Ectodermal cell (in vitro differentiated cells): ENCODE results near the gene MAD1L1.
"Not testable (repeated sequence)": the region's sequence is repeated elsewhere in the genome, so short reads cannot be mapped to it uniquely, and the experiment has no call there.

Experiments used
- H3K27ac ChIP-seq: 2 replicates; pipeline ENCODE4 v1.7.0; 2013; ENCODE audit warnings: mild to moderate bottlenecking, low read depth, low read length; ENCODE audit not compliant: insufficient read depth, poor library complexity, severe bottlenecking
- H3K27me3 ChIP-seq: 2 replicates; pipeline ENCODE4 v1.7.0; 2013; ENCODE audit warnings: mild to moderate bottlenecking, low read length; ENCODE audit not compliant: insufficient read depth, control insufficient read depth, poor library complexity, severe bottlenecking
- H3K36me3 ChIP-seq: one replicate; pipeline ENCODE4 v1.7.0; 2013; ENCODE audit warnings: low read length; ENCODE audit not compliant: control insufficient read depth, insufficient read depth
- H3K4me1 ChIP-seq: one replicate; pipeline ENCODE4 v1.7.0; 2013; ENCODE audit warnings: low read length; ENCODE audit not compliant: control insufficient read depth, insufficient read depth
- H3K4me3 ChIP-seq: 2 replicates; pipeline ENCODE4 v1.7.0; 2013; ENCODE audit warnings: low read depth, low read length, control low read depth; ENCODE audit not compliant: insufficient read depth
- H3K9me3 ChIP-seq: 2 replicates; pipeline ENCODE4 v1.7.0; 2013; ENCODE audit warnings: mild to moderate bottlenecking, low read length, moderate library complexity; ENCODE audit not compliant: control insufficient read depth
- WGBS, 2 experiments: methylation state at CpG; one replicate each; pipeline ENCODE4 v1.1.7; 2013; ENCODE audit warnings: missing lambda C conversion rate in 2 of 2; 5-methylcytosine and 5-hydroxymethylcytosine counted together

MAD1L1 gene

DNA sequence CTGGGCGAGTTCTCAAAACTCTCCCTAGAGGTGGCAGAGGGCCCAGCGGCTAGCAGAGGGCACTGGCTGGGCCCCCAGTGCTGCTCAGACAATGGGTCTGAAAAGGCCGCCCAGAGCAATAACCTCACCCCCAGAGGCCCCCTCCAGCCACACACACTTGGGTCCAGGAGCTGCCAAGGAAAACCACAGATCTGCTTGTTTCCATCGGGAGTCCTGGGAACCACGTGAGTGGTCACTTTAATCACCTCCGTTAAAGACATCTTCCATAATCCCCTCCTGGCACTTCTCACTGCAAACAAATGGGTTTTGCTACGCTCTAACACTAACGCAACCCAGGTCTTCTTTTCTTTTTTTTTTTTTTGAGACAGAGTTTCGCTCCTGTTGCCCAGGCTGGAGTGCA, 39.3 kb upstream of the MAD1L1 start:
- Histone ChIP-seq H3K27ac (no peak overlapping the region), H3K36me3 (peaks cover under 1% of the 10 kb centered on the region), H3K9me3 (no peaks in the 10 kb centered on the region), H3K4me1 (peaks cover 14% of the 10 kb centered on the region), H3K27me3 (no peaks in the 10 kb centered on the region), H3K4me3 (no peak overlapping the region)
- WGBS, 2 experiments = 84 to 91% methylated on average over 9 of the region's 9 CpGs

- no peak overlapping the region for H3K27ac ChIP-seq
- no peaks in the 10 kb centered on the region for H3K9me3 ChIP-seq
- WGBS, 2 experiments = 90 to 92% methylated on average over 27 of the region's 27 CpGs
- no peaks in the 10 kb centered on the region for H3K27me3 ChIP-seq
- H3K4me1 ChIP-seq = peaks cover 14% of the 10 kb centered on the region
- H3K4me3 ChIP-seq = no peak overlapping the region
- H3K36me3 ChIP-seq = peaks cover 3% of the 10 kb centered on the region
Observed at GRCh38 chr7:2271273-2272026, 38.7 kb upstream of the MAD1L1 start.

DNA sequence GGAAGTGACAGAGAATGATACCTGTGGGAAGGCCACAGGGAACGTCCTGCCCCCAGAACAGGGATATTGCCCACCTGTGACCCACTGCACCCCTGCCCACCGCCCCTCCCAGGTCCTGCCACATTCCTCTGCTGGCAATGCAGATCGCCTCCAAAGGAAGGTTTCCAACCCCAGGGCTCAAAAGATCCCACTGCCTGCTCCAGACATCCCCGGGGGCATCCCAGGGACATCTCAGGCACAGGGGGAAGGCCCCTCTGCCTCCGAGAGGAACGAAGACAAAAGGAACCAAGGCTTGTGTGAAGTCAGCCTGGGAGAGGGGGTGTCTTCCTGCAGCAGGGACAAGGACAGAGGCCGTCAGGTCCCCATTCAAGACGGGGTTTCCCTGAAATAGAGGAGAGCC, 37.8 kb upstream of the MAD1L1 start:
- Histone ChIP-seq H3K4me3 (no peak overlapping the region), H3K9me3 (no peaks in the 10 kb centered on the region), H3K4me1 (peaks cover 14% of the 10 kb centered on the region), H3K36me3 (peaks cover 3% of the 10 kb centered on the region), H3K27ac (no peak overlapping the region), H3K27me3 (no peaks in the 10 kb centered on the region)
- WGBS, 2 experiments = 82 to 83% methylated on average over 8 of the region's 8 CpGs

GRCh38 chr7:2269991-2270460, 37.3 kb upstream of the MAD1L1 start:
- Histone ChIP-seq H3K27ac (peak overlapping the region; percentile 17), H3K36me3 (peaks cover 3% of the 10 kb centered on the region), H3K9me3 (no peaks in the 10 kb centered on the region), H3K27me3 (no peaks in the 10 kb centered on the region), H3K4me1 (peaks cover 14% of the 10 kb centered on the region), H3K4me3 (no peak overlapping the region)
- 78 to 79% methylated on average over 10 of the region's 10 CpGs for WGBS, 2 experiments

DNA sequence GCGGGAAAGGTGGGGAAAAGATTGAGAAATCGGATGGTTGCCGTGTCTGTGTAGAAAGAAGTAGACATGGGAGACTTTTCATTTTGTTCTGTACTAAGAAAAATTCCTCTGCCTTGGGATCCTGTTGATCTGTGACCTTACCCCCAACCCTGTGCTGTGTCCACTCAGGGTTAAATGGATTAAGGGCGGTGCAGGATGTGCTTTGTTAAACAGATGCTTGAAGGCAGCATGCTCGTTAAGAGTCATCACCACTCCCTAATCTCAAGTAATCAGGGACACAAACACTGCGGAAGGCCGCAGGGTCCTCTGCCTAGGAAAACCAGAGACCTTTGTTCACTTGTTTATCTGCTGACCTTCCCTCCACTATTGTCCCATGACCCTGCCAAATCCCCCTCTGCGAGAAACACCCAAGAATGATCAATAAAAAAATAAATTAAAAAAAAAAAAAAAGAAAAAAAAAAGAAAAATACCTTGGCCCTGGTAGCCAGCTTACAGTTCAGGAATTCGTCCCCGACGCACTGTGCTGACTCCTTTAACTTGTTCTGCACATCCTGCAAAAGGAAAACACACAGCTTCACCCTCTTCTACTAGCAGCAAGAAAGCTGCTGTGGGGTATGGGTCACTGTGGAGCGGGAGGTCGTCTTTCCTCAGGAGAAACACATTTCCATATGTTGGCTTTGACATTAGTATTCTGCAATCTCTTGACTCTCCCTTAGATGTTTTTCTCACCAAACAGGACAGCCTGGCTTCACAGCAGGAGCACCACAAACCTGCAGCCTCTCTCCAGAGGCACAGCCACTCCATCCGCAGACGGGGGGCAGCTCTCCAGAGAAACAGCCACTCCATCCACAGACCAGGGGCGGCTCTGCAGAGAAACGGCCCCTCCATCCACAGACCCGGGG, 36.6 kb upstream of the MAD1L1 start:
- Histone ChIP-seq H3K4me1 (peaks cover 14% of the 10 kb centered on the region), H3K27ac (peak overlapping the region; percentile 17)
- H3K27me3 ChIP-seq, H3K4me3 ChIP-seq, H3K9me3 ChIP-seq, H3K36me3 ChIP-seq: not testable (repeated sequence)
- 57 to 65% methylated on average over 14 of the region's 18 CpGs for WGBS, 2 experiments

GRCh38 chr7:2266911-2267310, 34.2 kb upstream of the MAD1L1 start:
- Histone ChIP-seq H3K4me1 (peaks cover 14% of the 10 kb centered on the region), H3K36me3 (peaks cover 8% of the 10 kb centered on the region), H3K27me3 (no peaks in the 10 kb centered on the region), H3K4me3 (no peak overlapping the region), H3K27ac (no peak overlapping the region), H3K9me3 (no peaks in the 10 kb centered on the region)
- WGBS, 2 experiments = 75 to 76% methylated on average over 10 of the region's 10 CpGs

- H3K36me3 ChIP-seq = peaks cover 8% of the 10 kb centered on the region
- no peaks in the 10 kb centered on the region for H3K9me3 ChIP-seq
- H3K4me3 ChIP-seq = no peak overlapping the region
- H3K4me1 ChIP-seq = no peaks in the 10 kb centered on the region
- H3K27me3 ChIP-seq = no peaks in the 10 kb centered on the region
- H3K27ac ChIP-seq = no peak overlapping the region
- WGBS, 2 experiments = 96 to 97% methylated on average over 23 of the region's 23 CpGs
Observed at GRCh38 chr7:2264158-2264557, 31.4 kb upstream of the MAD1L1 start.

DNA sequence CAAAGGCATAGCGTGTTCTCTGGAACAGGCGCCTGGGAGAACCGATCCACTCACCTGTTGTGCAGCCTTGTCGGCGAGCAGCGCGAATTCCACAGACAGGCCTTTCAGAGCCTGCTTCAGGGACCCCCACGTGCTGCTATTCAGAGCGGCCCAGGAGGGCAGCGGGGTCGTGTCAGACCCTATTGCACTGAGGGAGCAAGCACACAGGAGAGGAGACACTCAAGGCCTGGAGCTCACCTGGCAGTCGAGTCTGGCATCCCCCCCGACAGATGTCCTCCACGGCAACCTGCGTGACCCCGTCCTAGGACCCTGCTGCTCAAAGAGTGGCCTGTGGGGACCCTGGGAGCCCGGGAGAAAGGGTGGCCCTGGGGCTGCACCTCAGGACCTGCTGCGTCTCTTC, 30.4 kb upstream of the MAD1L1 start:
- 92% methylated on average over 18 of the region's 18 CpGs for WGBS, 2 experiments

GRCh38 chr7:2261611-2262010, 28.9 kb upstream of the MAD1L1 start:
- Histone ChIP-seq H3K4me1 (no peaks in the 10 kb centered on the region), H3K9me3 (no peaks in the 10 kb centered on the region), H3K36me3 (peaks cover 5% of the 10 kb centered on the region), H3K4me3 (no peak overlapping the region), H3K27ac (no peak overlapping the region), H3K27me3 (no peaks in the 10 kb centered on the region)
- WGBS, 2 experiments = 91 to 92% methylated on average over 14 of the region's 14 CpGs

More for the DNA sequence above, 30.4 kb upstream of the MAD1L1 start:
- Histone ChIP-seq H3K4me3 (no peak overlapping the region), H3K27ac (no peak overlapping the region), H3K27me3 (no peaks in the 10 kb centered on the region), H3K4me1 (no peaks in the 10 kb centered on the region), H3K9me3 (no peaks in the 10 kb centered on the region), H3K36me3 (peaks cover 8% of the 10 kb centered on the region)

GRCh38 chr7:2260820-2261219, 28.1 kb upstream of the MAD1L1 start:
- Histone ChIP-seq H3K4me3 (no peak overlapping the region), H3K27me3 (no peaks in the 10 kb centered on the region), H3K36me3 (peaks cover 5% of the 10 kb centered on the region), H3K27ac (no peak overlapping the region), H3K4me1 (no peaks in the 10 kb centered on the region), H3K9me3 (no peaks in the 10 kb centered on the region)
- WGBS, 2 experiments = 94 to 97% methylated on average over 5 of the region's 5 CpGs
